Measurements from ENCODE around the gene PACSIN1. TPM values are rescaled to one million over a fixed set of nuclear protein-coding genes. Genes with fewer than 3 reads are reported as not detected.

Gene PACSIN1
- total RNA-seq, 1 donor: 0.42 TPM

- no peaks in the 10 kb centered on the region for H3K4me1 ChIP-seq (ENCODE audit: insufficient read depth, low read length)
Measured at GRCh38 chr6:34584694-34585093, 118.8 kb downstream of the PACSIN1 start.

More at GRCh38 chr6:34584694-34585093, 118.8 kb downstream of the PACSIN1 start:
- Histone ChIP-seq H3K4me3 (ENCODE audit: low read length) (no peak overlapping the region), H3K9me3 (ENCODE audit: low read depth, low read length) (no peaks in the 10 kb centered on the region), H3K27me3 (ENCODE audit: insufficient read depth, low read length) (no peaks in the 10 kb centered on the region)

Other genes with a start within 250 kb of the PACSIN1 start
- gene HMGA1, start 229.2 kb upstream of the PACSIN1 start, total RNA-seq: 44.3 TPM
- gene SMIM29, start 217.1 kb upstream of the PACSIN1 start, total RNA-seq: 12.3 TPM
- gene NUDT3, start 73.4 kb upstream of the PACSIN1 start, total RNA-seq: 23.8 TPM
- 4,222 TPM for gene RPS10, start 40.0 kb upstream of the PACSIN1 start, total RNA-seq
- 0.31 TPM for gene SPDEF, start 90.3 kb downstream of the PACSIN1 start, total RNA-seq
- gene ILRUN, start 230.7 kb downstream of the PACSIN1 start, total RNA-seq: 43.2 TPM

Data from mononuclear cell (primary cell).